Glomerular visceral epithelial cell (primary cell): ENCODE data around the gene RPGRIP1L.

Experiments
- DNase-seq: peaks from one replicate; pipeline ENCODE4 v3.0.0-alpha.2; 2016; ENCODE audit errors: extremely low spot score

The RPGRIP1L gene

DNA sequence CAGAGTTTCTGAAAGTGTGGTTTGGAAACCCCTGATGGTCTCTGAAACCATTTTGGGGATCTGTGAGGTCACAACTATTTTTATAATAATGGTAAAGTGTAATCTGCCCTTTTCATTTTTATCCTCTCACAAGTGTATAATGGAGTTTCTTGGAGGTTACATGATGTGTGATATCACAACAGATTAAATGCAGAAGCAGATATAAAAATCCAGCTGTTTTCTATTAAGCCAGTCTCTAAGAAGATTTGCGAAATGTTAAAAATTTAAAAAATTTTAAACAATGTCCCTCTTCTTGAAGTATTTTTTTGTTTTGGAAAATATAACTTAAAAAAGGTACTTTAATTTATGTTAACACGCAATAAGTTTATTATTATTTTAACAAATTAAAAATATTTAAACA, 48.7 kb downstream of the RPGRIP1L start:
- DNase-seq: no peak

DNA sequence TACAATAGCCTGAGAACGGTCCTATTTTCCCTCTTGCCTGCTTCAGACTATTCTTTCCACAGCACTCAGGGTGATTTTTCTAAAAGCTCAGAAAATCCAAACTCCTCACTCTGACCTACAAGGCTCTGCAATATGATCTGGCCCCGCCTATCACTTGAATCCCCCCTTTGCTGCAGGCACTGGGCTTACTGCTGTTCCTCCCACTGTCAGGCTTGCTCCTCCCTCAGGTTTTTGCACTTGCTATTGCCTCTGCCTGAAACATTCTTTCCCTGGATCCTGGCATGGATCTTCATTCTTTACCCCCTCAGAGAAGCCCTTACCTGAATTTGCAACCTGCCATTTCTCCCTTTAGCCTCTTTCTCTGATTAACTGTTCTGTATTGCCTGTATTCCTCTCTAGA, 52.3 kb downstream of the RPGRIP1L start:
- no peak for DNase-seq

DNA sequence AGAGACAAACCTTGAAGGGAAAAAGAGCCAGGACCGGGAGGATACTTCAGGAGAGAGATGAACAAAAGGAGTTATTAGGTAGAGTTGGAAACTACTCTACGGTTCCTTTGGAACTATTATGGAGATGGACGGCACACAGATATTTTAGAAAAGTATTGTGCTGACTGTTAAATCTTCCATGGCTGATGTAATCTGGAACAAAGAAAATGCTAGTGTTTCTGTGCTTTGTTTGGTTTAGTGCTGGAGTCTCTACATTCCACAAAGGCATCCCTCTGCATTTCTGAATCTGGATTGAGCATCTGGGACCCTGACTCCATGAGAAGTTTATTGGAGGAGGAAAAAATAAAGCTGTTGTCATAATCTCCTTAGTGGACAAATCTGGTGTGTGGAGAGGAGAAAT, 57.2 kb downstream of the RPGRIP1L start:
- no peak for DNase-seq

DNA sequence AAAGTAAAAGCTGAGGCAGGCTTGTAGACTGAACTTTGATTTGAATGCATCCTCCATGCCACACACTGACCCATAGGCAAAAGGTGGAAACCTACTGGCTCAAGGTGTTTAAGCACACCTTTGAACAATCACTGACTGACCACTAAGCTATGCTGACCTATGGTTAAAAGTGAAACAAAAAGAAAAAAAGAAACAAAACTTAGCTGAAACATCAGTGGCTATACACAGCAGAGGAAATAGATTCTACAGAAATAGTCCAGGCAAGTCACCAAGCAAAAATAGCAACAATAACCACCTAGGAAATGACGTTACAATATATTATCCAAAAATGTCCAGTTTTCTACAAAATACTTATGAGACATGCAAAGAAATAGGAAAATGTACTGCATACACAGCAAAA, 60.2 kb downstream of the RPGRIP1L start:
- DNase-seq: no peak

DNA sequence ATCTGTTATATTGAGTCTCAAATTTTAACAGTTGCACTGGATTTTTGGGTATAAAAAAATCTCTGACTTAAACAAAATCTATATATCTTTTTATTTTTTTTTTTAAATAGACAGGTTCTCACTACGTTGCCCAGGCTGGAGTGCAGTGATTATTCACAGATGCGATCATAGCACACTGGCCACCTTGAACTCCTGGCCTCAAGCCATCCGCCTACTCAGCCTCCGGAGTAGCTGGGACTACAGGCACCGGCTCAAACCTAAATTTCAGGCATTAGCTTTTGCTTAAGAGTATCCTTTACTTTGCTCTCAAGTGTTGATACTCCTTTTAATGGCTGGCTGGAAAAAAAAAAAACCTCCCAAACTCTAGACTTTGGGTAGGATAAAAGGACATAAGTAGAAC, 61.6 kb downstream of the RPGRIP1L start:
- DNase-seq: no peak

DNA sequence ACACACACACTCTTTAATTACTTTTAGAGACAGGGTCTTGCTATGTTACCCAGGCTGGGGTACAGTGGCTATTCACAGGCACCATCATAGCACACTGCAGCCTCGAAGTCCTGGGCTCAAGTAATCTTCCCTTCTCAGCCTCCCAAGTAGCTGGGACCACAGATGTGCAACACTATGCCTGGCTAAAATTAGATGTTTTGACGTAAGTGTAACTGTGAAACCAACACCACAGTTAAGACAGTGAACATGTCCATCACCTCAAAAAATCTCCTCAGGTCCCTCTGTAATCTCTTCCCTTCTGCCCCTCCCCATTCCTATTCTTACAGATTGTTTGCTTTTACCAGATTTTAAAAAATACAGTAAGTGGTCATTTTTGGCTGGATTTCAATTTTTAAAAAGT, 66.7 kb downstream of the RPGRIP1L start:
- no peak for DNase-seq

DNA sequence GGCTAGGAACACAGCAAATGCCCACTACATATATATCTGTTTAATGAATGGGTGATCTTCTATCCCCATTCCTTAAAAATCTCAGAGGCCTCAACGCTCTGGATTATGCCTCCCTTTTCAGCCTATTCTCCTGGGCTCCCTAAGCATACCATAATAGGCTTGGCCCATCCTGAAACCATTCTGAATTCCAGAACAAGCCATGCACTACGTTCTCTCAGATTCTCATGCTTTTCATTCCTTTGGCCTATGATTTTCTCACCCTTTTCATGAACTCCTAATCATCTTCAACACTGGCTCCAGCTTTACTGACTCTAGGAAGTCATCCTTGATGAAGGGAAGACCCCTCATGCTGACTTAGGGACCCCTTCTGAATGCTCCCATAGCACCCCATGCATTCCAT, 71.1 kb downstream of the RPGRIP1L start:
- no peak for DNase-seq

DNA sequence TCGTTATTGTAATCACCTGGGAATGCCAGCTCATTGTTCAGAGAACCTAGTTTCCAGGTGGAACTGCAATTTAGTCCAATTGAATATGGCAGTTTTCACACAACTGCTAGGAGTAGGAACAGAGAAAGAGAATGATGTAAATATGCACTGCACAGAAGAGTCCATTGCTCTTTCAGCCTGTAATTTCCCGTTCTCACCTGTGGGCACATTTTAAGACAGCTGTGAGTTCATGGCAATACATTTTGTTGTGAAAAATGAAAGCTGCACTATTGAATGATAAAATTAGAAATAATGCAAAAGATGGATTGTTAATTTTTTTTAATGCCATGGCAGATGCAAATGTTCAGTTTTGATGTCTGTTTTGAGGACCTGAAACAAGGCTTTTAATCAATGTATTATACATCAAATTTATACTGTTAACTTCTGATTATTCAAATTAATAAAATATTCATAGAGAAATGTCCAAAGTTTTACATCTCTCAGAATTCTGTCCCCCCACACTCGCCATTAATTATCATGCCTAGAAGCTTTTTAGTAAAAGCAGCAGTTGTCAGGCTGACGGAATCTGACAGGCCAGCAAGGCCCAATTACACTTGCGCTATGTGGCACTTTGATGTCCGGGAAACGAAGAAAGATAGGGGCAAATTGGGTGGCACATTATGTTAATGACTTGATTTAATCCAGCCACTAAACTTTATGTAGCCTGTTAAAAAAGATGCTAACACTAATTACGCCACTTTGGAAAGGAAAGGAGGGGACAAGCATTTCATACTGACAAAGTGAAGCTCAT, 72.2 kb downstream of the RPGRIP1L start:
- no peak for DNase-seq

DNA sequence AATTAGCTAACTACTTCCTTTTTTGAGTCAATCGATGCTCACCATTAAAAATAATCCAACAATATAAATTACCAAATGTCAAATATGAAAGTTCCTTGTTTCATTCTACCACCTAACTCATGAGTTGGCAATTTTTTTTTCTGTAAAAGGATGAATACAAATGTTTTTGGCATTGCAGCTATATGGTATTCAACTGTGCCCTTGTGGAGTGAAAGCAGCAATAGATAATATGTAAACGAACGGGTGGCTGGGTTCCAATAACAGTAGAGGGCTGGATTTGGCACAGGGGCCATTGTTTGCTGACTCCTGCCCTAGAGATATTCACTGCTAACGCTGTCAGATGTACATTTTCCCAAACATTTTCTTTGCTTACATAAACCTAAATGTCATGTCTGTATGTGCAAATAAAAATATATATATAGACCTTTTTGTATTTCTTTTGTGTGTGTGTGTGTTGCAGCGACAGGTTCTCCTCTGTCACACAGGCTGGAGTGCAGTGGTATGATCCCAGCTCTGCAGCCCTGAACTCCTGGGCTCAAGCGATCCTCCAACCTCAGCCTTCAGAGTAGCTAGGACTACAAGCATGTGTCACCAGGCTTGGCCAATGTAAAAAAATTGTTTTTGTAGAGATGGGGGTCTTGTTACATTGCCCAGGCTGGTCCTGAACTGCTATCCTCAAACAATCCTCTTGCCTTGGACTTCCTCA, 73.9 kb downstream of the RPGRIP1L start:
- no peak for DNase-seq

DNA sequence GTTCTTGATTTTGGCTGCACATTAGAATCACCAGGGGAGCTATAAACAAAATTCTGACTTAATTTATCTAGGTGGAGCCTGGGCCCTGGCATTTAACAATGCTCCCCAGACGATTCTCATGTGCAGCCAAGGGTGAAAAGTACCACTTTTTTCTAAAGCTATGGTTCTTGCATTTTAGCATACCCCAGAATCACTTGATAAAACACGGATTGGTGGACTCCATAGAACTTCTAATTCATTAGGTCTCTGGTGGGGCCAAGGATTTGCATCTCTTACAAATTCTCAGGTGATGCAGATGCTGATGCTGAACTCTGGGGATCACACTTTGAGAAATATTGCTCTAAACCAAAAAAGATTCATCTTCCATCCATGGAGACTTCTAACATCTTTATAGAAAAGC, 74.5 kb downstream of the RPGRIP1L start:
- no peak for DNase-seq

DNA sequence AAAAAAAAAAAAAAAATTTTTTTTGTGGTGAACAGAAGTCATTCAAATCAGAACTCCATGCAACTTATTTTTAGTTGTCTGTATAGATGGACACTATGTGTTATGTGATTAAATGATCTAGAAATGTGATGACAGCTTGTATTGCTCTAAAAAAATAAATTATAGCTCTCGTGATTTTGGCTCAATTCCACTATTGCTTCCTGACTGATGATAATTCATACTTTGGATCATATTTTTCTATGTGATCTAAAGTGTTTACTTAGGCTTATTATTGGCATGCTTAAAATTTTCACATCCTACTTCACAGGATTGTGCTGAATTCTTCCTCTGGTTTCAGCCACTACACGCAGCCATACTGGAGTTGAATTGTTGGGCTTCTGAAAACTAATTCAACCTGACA, 76.8 kb downstream of the RPGRIP1L start:
- DNase-seq: no peak

DNA sequence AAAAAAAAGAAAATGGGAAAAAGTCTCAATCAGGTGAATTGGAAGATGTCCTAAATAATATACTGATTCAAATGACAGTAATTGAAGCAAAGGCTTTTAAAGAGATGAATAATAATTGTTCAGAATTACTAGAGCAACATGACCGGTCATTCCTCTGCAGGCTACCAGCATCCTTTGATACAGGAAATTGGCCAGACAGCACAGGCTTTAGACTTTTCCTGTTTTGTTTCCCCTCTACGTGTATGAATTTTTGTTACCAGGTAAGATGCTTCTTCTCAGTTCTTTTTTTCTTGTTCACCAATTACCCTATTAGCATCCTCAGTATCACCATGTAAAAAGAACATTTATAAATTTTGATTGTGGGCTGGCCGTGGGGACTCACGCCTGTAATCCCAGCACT, 77.5 kb downstream of the RPGRIP1L start:
- DNase-seq: no peak

DNA sequence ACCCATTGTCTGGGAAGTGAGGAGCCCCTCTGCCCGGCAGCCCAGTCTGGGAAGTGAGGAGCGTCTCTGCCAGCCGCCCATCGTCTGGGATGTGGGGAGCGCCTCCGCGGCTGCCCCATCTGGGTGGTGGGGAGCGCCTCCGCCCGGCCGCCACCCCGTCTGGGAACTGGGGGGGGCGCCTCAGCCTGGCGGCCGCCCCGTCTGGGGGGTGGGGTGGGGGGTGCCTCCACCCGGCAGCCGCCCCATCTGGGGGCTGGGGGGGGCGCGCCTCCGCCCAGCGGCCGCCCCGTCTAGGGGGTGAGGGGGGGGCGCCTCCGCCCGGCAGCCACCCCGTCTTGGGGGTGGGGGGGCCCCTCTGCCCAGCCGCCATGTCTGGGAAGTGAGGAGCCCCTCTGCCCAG, 78.4 kb downstream of the RPGRIP1L start:
- no peak for DNase-seq

DNA sequence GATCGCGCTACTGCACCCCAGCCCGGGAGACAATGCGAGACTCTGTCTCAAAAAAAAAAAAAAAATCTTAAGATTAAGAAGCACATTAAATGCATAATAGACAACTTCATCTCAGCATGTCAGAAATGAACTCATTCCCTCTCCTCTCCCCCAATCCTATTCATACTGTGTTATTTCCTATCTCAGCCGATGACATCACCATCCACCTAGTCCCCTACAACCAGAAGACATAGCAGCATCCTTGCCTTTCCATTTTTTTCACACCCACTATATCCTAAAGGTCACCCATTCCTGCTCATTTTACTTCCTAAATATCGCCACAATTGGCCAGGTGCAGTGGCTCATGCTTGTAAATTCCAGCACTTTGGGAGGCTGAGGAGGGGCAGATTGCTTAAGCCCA, 81.3 kb downstream of the RPGRIP1L start:
- DNase-seq: no peak

DNA sequence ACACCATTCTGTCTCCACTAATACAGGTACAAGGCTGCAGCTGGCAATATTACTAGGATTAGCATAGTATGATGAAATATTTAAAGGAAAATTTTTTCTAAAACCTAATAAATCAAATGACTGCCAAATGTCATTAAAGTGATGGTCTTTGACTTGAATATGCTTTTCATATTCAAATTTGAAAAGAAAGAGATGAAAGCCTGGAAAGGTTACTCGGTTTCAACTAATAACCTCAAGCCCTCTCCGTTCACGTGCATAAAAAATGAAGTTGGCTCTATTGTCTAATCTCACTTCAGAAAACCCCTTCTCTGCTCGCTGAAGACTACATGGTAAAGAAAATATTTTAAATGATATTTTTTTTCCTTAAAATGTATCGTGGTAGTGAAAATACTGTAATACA, 83.2 kb downstream of the RPGRIP1L start:
- no peak for DNase-seq

DNA sequence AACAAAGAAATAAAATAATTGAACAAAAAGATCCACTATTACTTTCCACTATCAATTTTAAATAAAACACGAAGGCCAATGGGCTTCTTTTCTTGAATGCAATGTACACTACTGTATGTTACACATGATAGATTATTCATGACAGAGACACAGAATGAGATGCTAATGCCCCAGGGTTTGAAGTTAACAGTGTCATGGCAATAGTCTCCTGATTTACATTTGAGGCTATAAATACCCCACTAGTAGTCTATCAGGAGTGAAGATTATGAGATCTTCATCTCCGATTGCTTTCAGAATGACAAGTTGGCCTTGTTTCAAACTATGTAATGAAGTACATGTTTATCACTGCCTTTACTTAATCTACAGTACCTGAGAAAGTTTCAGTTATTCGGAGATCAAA, 84.4 kb downstream of the RPGRIP1L start:
- no peak for DNase-seq

DNA sequence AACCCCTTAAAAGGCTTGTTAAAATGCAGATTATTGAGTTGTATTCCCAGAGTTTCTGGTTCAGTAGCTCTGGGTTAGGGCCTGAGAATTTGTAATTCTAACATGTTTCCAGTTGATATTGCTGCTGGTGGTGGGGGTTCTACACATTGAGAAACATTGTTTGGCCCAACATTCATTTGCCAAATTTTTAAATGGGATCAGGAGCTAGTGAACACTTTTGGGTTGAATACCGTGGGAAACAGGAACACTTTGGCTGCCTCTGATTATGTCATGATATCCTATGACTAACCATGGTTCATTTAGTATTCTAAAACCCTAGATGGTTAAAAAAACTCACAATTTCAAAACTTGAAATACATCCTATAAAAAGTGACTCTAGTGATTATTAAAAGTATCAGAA, 89.3 kb downstream of the RPGRIP1L start:
- DNase-seq: no peak

DNA sequence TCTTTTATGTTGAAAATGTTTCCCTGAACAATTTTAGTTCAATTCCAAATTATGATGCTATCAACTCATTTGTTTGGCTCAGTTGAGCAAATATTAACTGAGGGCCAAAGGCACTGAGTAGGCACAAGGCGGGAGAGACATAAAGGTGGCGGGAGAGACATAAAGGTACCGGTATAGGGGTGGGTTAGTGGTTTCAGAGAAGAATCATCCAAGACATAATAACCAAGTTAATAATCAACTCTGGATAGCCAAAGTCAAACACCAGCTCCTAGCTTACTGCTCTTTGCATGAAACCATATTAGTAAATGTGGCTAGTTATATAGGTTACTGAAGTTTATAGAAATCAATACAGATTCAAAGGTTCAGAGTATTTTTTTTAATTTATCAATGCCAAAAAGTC, 91.7 kb downstream of the RPGRIP1L start:
- peak; percentile 2 for DNase-seq

DNA sequence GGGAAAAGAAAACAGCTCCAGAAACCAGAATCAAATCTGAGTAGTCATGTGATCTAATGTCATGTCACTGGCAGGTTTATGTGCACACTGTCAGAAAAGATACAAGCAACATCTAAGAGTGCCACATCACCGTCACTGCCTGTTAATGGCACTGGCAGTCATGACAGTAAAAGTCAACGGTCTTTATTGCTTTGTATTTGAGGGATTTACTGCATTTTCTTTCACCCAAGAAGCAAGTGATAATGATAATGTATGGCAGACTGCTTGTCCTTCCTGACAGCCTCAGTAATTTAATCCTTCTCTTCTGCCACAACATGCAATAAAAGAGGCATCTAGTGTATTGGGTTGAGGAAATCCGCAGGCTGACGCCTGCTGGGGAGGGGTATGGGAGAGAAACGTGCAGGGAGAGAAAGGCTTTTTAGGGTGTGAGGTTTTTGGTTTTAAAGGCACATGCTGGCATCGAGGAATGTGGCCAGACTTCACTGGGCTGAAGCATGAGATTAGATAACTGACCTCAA, 92.4 kb downstream of the RPGRIP1L start:
- no peak for DNase-seq

DNA sequence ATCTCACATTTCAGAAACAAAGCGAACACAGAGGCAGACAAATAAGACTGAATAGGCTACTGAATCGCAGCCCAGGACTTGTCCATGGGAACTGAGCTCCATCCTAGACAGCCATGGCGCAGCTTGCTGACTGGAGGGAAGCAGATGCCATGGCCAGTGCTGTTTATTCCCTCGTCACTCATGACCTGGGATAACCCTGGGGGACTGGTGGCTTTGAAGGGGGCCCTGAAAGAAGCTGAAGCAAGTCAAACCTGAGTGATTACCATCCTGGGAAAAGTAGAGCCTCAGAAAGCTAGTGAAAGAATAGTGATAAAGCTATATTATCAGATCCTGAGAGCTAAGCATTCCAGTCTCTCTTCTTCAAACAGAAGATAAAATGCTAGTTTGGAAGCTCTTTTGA, 94.1 kb downstream of the RPGRIP1L start:
- no peak for DNase-seq

DNA sequence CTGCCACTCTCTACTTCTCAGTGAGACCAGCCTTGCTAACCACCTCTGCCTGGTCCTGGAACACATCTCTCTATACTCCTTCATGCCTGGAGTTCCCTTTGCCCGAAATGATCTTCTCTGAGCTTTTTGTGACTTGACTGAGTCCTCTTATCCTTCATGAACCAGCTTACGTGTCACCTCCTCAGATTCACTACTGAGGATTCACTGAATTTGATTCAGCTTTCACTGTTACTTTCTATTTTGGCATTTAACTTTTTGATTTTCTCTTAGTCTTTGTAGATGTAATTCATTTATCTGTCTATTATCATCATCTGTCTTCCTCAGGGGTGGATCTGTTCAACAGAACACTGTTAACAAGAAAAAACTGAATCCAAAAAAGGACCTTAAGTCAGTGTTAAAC, 95.6 kb downstream of the RPGRIP1L start:
- no peak for DNase-seq

DNA sequence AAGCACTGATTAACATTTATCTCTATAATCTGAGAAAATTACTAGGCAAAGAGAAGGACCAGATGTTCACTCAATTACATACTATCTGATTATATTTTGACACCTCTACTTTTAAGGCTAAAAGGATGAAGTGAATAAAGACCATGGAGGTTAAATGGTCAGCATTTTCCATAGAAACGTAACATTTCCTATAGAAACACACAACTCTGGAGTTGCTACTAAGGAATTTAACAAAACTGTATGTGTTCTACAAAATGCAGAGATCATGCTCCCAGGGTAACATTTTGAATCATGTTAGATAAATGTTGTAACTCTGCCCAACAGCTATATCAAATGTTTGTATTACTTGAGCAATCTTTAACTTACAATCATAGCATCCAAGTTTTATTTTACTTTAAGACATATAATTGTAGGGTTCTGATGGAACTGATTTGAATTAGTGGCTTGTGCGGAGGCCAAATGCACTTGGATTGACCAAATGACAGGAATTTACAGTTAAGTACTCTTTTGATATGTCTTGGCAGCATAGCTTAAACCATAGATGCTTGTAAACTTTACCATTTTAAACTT, 97.7 kb downstream of the RPGRIP1L start:
- DNase-seq: no peak

DNA sequence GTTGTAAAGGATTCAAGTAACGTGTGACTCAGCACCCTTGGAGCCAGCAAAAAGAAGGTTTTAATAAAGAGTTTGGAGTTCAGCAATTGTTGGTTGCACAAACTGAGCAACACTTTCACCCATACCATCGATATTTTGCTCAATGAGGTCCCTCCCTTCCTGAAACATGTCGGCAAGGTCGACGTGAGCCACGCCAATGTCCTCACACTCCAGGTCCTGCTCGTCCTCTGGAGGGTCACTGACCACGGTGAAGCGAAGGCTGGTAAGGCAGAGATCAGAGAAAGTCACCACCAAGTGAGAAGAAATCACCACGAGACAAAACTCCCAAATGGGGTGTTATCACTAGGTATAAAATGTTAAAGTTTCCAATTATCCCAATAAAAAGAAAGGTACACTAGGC, 98.3 kb downstream of the RPGRIP1L start:
- DNase-seq: no peak
